ENCODE data around the gene TK2. TPM values are rescaled to one million over a fixed set of nuclear protein-coding genes. Genes with fewer than 3 reads are reported as not detected.
A peak's percentile ranks its signal among the peaks of the same experiment; 100 is the strongest.

Gene TK2
- total and polyA plus RNA-seq, 8 donors: 31.4 to 41.2 (median 34.8) TPM

GRCh38 chr16:66588981-66589713 is 39.2 kb upstream of the TK2 start:
- intact Hi-C loops (cut with DNase I): no loop called here

GRCh38 chr16:66587881-66588600 is 38.1 kb upstream of the TK2 start:
- intact Hi-C loops (cut with DNase I): no loop called here
- no peaks in the 10 kb centered on the region for H3K9me3 ChIP-seq
- peaks cover 0 to 47% of the 10 kb centered on the region in 2 donors for H3K4me1 ChIP-seq
- H3K27ac ChIP-seq: peak overlapping the region in 1 of 2 donors; percentile 70
- H3K36me3 ChIP-seq: no peaks in the 10 kb centered on the region
- no peaks in the 10 kb centered on the region for H3K27me3 ChIP-seq
- DNase-seq: no peak
- H3K4me3 ChIP-seq: peak overlapping the region in 1 of 2 donors; percentile 12
- ATAC-seq: no peak
- no peak for TF ChIP-seq CTCF (IDR thresholded peaks at IDR 0.05)

More at GRCh38 chr16:66588981-66589713, 39.2 kb upstream of the TK2 start:
- Histone ChIP-seq H3K4me3 (no peak overlapping the region), H3K36me3 (no peaks in the 10 kb centered on the region), H3K4me1 (peaks cover 0 to 47% of the 10 kb centered on the region in 2 donors), H3K27ac (no peak overlapping the region), H3K27me3 (no peaks in the 10 kb centered on the region), H3K9me3 (no peaks in the 10 kb centered on the region)
- peak in 2 of 4 donors; percentile 70 to 84 for DNase-seq
- peak; percentile 91 for ATAC-seq
- peak; percentile 32 to 46 for TF ChIP-seq CTCF (IDR thresholded peaks at IDR 0.05)

GRCh38 chr16:66585481-66586239 is 35.7 kb upstream of the TK2 start:
- ATAC-seq (peak; percentile 41), DNase-seq (peak in 1 of 4 donors; percentile 46)
- H3K4me1 ChIP-seq: peaks cover 0 to 47% of the 10 kb centered on the region in 2 donors
- no peaks in the 10 kb centered on the region for H3K9me3 ChIP-seq
- peak overlapping the region in 1 of 2 donors; percentile 70 for H3K27ac ChIP-seq
- no peaks in the 10 kb centered on the region for H3K27me3 ChIP-seq
- intact Hi-C loops (cut with DNase I): no loop called here
- H3K4me3 ChIP-seq: no peak overlapping the region
- TF ChIP-seq CTCF (IDR thresholded peaks at IDR 0.05): no peak
- H3K36me3 ChIP-seq: no peaks in the 10 kb centered on the region

- intact Hi-C loops (cut with DNase I): no loop called here
Observed at GRCh38 chr16:66581246-66581952, 31.5 kb upstream of the TK2 start.

More at GRCh38 chr16:66581246-66581952, 31.5 kb upstream of the TK2 start:
- Histone ChIP-seq H3K4me1 (peaks cover 5 to 30% of the 10 kb centered on the region in 2 donors), H3K36me3 (no peaks in the 10 kb centered on the region), H3K4me3 (no peak overlapping the region), H3K9me3 (no peaks in the 10 kb centered on the region), H3K27me3 (peaks cover 18 to 28% of the 10 kb centered on the region in 2 donors), H3K27ac (no peak overlapping the region)
- DNase-seq (no peak), ATAC-seq (no peak)
- TF ChIP-seq CTCF (IDR thresholded peaks at IDR 0.05): no peak

All from left lung (tissue), 10 donors.